Measurements from ENCODE around the gene GLP2R. TPM values are rescaled to one million over a fixed set of nuclear protein-coding genes. Genes with fewer than 3 reads are reported as not detected.

GLP2R gene
- total RNA-seq, 1 experiment from 2014 or later, result 0.08 TPM

- ChIA-PET POLR2A (no interaction called here), CTCF (interaction anchor here (0.8 kb wide), 1 partner anchor 14 kb away, joined by 7 read pairs; no protein-coding TSS in a partner anchor)
- TF ChIP-seq TCF7L2 (IDR thresholded peaks at IDR 0.05; ENCODE audit: low read depth, low read length) (no peak), SIN3A (IDR thresholded peaks at IDR 0.05; ENCODE audit: borderline replicate concordance, insufficient read depth, low read depth, low read length) (no peak)
- intact Hi-C loops (cut with micrococcal nuclease; ENCODE audit: unreplicated experiment) (no loop called here), in situ Hi-C loops (cut with HindIII; ENCODE audit: low pct_unique_long_range_greater_than_20kb, low sequenced_read_pairs) (no loop called here)
- no peak for DNase-seq (ENCODE audit: low read depth, low spot score)
- Histone ChIP-seq H3K4me3 (ENCODE audit: low read depth in 2 of 2, low read length in 2 of 2) (no peak overlapping the region), H3K36me3 (ENCODE audit: control insufficient read depth, insufficient read depth, low read length) (no peaks in the 10 kb centered on the region), H3K27me3 (ENCODE audit: control insufficient read depth, insufficient read depth, low read length) (no peaks in the 10 kb centered on the region), H3K9me3 (ENCODE audit: control insufficient read depth, insufficient read depth, low read depth, low read length) (no peaks in the 10 kb centered on the region), H3K27ac (ENCODE audit: low read length) (no peak overlapping the region), H3K4me1 (ENCODE audit: control insufficient read depth, insufficient read depth, low read length) (no peaks in the 10 kb centered on the region; the same call in 1 of the 2 replicates)
- ATAC-seq, result no peak
- BruUV-seq (replicated peaks), result no TSS peak
Measured at GRCh38 chr17:9845306-9845705, 19.6 kb downstream of the GLP2R start.

GRCh38 chr17:9850151-9850550 is 24.4 kb downstream of the GLP2R start:
- in situ Hi-C loops (cut with HindIII; ENCODE audit: low pct_unique_long_range_greater_than_20kb, low sequenced_read_pairs), result no loop called here
- DNase-seq (ENCODE audit: low read depth, low spot score) (no peak), ATAC-seq (no peak)
- no TSS peak for BruUV-seq (replicated peaks)
- POLR2A ChIA-PET, result no interaction called here
- CTCF ChIA-PET, result interaction anchor here (0.7 kb wide), 1 partner anchor 79 kb away, joined by 12 read pairs; no protein-coding TSS in a partner anchor
- TF ChIP-seq POLR2AphosphoS5 (IDR thresholded peaks at IDR 0.05; ENCODE audit: low read depth, low read length), result no peak
- no peak for TF ChIP-seq CTCF (IDR thresholded peaks at IDR 0.05)
- no peak for TF ChIP-seq REST (IDR thresholded peaks at IDR 0.05; ENCODE audit: insufficient read depth in 1 of 2, low read depth in 2 of 2, low read length in 1 of 2)
- TF ChIP-seq SIN3A (IDR thresholded peaks at IDR 0.05; ENCODE audit: borderline replicate concordance, insufficient read depth, low read depth, low read length), result no peak
- no peak for TF ChIP-seq TCF7L2 (IDR thresholded peaks at IDR 0.05; ENCODE audit: low read depth, low read length)
- no peak overlapping the region for H3K4me3 ChIP-seq (ENCODE audit: low read depth in 2 of 2, low read length in 2 of 2)
- H3K4me1 ChIP-seq (ENCODE audit: control insufficient read depth, insufficient read depth, low read length), result no peaks in the 10 kb centered on the region
- H3K27ac ChIP-seq (ENCODE audit: low read length), result no peak overlapping the region
- intact Hi-C loops (cut with micrococcal nuclease; ENCODE audit: unreplicated experiment), result no loop called here
- H3K27me3 ChIP-seq (ENCODE audit: control insufficient read depth, insufficient read depth, low read length), result no peaks in the 10 kb centered on the region
- no peaks in the 10 kb centered on the region for H3K36me3 ChIP-seq (ENCODE audit: control insufficient read depth, insufficient read depth, low read length)
- no peaks in the 10 kb centered on the region for H3K9me3 ChIP-seq (ENCODE audit: control insufficient read depth, insufficient read depth, low read depth, low read length)

- H3K27ac ChIP-seq (ENCODE audit: low read length), result no peak overlapping the region
- DNase-seq (ENCODE audit: low read depth, low spot score) (no peak), ATAC-seq (no peak)
- BruUV-seq (replicated peaks), result no TSS peak
- no peaks in the 10 kb centered on the region for H3K36me3 ChIP-seq (ENCODE audit: control insufficient read depth, insufficient read depth, low read length)
- intact Hi-C loops (cut with micrococcal nuclease; ENCODE audit: unreplicated experiment) (no loop called here), in situ Hi-C loops (cut with HindIII; ENCODE audit: low pct_unique_long_range_greater_than_20kb, low sequenced_read_pairs) (no loop called here)
- no peaks in the 10 kb centered on the region for H3K4me1 ChIP-seq (ENCODE audit: control insufficient read depth, insufficient read depth, low read length)
- TF ChIP-seq SIN3A (IDR thresholded peaks at IDR 0.05; ENCODE audit: borderline replicate concordance, insufficient read depth, low read depth, low read length) (no peak), POLR2AphosphoS5 (IDR thresholded peaks at IDR 0.05; ENCODE audit: low read depth, low read length) (no peak)
- no peaks in the 10 kb centered on the region for H3K9me3 ChIP-seq (ENCODE audit: control insufficient read depth, insufficient read depth, low read depth, low read length)
- ChIA-PET POLR2A (no interaction called here), CTCF (no interaction called here)
- H3K27me3 ChIP-seq (ENCODE audit: control insufficient read depth, insufficient read depth, low read length), result no peaks in the 10 kb centered on the region
- no peak overlapping the region for H3K4me3 ChIP-seq (ENCODE audit: low read depth in 2 of 2, low read length in 2 of 2)
Measured at GRCh38 chr17:9854255-9854654, 28.5 kb downstream of the GLP2R start.

Data from Panc1 (cell line).